Measurements from ENCODE around the gene ZXDC.
A peak's percentile ranks its signal among the peaks of the same experiment; 100 is the strongest.

The ZXDC gene

GRCh38 chr3:126479642-126480041 lies 4.0 kb upstream of the ZXDC start:
- DNase-seq (ENCODE audit: low read depth): no peak
- H3K4me3 ChIP-seq (ENCODE audit: low read depth, low read length): no peak overlapping the region

DNA sequence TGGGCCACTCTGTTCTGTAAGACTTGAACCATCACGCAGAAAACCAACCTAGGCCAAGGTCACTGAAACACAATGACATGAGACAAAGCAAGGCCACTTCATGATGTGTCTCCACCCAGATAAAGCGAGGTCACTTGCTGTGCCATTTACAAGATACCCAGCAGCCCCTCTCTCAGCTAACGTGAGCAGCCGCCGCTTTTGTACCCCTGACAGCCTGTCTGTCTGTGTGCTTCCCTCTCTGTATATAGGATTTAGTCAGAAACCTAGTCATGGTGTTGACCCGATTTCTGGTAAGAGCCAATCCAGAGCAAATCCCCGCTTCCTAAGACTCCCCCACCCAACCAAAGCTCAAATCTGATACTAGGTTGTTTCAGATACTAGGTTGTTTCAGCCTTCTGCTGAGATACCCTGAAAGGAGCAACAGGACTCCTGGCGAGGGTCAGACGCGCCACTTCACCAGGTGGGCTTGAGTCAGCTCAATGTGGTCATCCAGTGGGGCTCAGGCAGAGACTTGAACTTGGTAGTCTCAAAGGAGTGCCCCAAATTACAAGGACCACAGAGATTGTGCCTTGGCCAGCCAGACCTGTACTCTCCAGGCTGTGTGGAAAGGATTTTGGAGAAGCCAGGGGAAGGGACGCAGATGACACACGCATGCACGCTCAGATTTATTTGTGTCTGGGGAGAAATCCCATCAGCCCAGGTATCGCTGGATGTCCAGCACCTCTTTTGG lies 3.1 kb upstream of the ZXDC start:
- DNase-seq (ENCODE audit: low read depth): no peak
- no peak overlapping the region for H3K4me3 ChIP-seq (ENCODE audit: low read depth, low read length)

GRCh38 chr3:126477061-126477380 lies 1.3 kb upstream of the ZXDC start:
- H3K4me3 ChIP-seq (ENCODE audit: low read depth, low read length): no peak overlapping the region
- no peak for DNase-seq (ENCODE audit: low read depth)

DNA sequence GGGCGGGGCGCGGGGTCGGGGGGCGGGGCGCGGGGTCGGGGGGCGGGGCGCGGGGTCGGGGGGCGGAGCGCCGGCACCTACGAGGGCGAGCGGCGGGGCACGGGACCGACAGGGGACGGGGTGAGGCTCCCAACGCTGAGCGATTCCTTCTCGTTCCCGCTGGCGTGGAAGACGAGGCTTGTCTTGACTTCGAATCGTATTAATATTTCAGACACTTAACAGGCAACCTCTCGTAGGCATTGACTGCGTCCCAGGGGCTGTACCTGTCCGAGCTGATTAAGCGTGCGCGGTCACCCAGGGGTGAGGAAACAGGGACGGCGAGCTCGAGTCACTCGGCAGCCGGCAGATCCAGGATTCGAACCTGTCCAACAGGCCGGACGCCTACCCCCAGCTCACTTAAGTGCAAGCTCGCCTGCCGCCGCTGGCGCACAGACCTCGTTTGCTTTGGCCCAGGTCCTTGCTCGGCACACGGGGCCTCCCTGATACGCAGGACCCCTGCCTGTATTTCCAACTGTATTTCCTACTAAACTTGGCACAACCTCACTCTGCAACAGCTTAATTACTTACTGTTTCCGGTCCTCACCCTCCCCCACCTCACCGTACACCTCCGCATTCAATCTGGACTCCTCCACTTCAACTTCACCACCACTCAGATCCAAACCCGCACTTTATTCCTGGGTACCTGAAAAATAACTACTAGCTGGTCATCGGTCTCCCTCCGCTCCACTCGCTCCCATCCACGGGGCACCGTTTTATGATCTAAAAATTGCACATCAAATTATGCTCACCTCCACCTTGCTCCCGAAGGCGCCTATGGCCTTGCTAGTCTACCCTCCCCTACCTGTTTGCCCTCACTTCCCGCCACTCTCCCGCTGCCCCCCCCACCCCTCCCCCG lies 722 bp upstream of the ZXDC start:
- no peak for DNase-seq (ENCODE audit: low read depth)

DNA sequence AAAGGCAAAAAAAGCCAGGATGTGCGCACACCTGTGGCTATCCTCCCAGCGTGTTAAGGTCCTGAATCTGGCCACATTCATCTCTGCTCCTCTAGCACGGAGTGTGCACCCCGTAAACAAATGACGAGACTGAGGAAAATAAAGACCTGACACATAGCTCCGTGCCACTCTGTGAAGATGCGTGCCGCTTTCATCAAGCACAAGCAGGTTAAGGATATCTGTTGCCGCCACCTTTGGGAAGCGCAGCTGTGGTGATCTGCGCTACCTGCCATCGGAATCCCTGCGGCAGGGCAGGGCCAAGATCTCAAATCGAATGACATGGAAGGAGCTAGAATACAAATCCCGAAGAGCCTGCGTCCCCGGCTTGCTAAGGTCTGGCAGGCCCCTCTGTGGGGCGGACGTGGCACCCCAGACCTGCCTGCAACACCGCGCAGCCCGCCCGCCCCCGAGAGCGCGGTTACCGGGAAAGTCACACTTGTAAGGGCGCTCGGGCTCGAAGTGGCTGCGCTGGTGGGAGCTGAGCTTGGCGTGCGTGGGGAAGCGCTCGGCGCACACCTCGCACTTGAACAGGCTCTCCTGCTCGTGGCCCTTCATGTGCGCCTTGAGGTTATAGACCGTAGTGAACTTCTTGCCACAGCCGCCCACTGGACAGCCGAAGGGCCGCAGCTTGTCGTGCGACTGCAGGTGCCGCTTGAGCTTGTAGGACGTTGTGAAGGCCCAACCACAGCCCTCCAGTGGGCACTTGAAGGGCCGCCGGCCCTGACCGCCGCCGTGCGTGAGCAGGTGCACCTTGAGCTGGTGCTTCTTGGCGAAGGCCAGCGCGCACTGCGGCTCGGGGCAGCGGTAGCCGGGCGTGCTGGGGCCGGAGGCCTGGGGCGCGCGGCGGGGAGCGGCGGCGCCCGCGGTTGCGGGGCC lies 936 bp downstream of the ZXDC start:
- DNase-seq (ENCODE audit: low read depth): no peak

More for the DNA sequence above, 722 bp upstream of the ZXDC start:
- H3K4me3 ChIP-seq (ENCODE audit: low read depth, low read length): peak overlapping the region; percentile 70

GRCh38 chr3:126473292-126474168 lies 2.2 kb downstream of the ZXDC start:
- no peak for DNase-seq (ENCODE audit: low read depth)
- no peak overlapping the region for H3K4me3 ChIP-seq (ENCODE audit: low read depth, low read length)

More for the DNA sequence above, 936 bp downstream of the ZXDC start:
- peak overlapping the region; percentile 80 for H3K4me3 ChIP-seq (ENCODE audit: low read depth, low read length)

DNA sequence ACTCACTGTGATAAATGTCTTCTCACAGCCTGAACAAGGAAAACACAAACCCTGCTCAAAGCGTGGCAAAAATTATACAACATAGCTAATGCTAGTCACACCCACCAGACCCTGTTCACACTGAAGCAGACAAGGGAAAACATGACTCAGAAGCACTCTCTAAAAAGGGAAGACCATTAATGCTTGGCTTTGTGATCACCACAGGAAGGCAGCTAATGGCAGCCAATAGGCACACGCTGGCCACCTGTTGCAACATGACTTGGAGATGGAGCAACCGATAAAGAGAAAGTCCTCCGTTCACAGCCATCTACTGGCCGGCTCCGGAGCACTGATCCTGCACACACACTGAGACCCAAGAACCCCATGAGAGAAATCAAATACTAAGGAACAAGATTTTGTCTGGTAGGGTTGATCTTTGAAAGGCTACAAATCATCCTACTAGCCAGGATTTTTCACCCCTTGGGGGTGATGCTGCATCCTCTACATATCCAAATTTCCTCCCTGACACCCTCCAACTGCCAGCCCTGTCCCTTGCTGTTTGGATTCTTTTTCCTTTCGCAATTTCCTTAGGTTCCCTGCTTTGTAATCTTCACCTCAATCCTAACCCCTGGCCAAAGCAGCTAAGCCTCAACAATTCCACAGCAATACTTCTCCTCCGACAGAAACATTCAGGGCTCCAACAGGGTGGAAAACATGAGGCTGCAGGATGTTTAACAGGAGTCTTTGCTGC lies 3.2 kb downstream of the ZXDC start:
- DNase-seq (ENCODE audit: low read depth): peak; percentile 41
- H3K4me3 ChIP-seq (ENCODE audit: low read depth, low read length): no peak overlapping the region

GRCh38 chr3:126469479-126469878 lies 6.2 kb downstream of the ZXDC start:
- no peak overlapping the region for H3K4me3 ChIP-seq (ENCODE audit: low read depth, low read length)
- no peak for DNase-seq (ENCODE audit: low read depth)

- no peak for DNase-seq (ENCODE audit: low read depth)
- no peak overlapping the region for H3K4me3 ChIP-seq (ENCODE audit: low read depth, low read length)
Observed at GRCh38 chr3:126468028-126468891, 7.4 kb downstream of the ZXDC start.

DNA sequence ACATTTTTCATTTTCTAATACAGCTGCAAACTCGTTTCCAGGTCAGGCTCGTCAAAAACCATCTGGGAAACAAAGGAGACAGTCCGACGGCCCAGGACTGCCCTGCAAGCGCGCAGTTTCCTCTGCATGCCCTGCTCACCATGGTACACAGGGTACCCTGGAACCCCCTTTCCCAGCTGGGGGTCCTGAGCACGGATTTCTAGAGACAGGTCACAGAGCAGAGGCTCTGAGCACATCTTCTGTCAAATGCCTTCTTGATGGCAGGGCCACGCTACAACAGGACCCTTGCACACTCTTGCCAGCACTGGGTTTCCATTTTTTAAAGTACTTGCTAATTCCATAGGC lies 8.1 kb downstream of the ZXDC start:
- H3K4me3 ChIP-seq (ENCODE audit: low read depth, low read length): no peak overlapping the region
- DNase-seq (ENCODE audit: low read depth): no peak

- no peak overlapping the region for H3K4me3 ChIP-seq (ENCODE audit: low read depth, low read length)
- no peak for DNase-seq (ENCODE audit: low read depth)
Observed at GRCh38 chr3:126466886-126467610, 8.6 kb downstream of the ZXDC start.

DNA sequence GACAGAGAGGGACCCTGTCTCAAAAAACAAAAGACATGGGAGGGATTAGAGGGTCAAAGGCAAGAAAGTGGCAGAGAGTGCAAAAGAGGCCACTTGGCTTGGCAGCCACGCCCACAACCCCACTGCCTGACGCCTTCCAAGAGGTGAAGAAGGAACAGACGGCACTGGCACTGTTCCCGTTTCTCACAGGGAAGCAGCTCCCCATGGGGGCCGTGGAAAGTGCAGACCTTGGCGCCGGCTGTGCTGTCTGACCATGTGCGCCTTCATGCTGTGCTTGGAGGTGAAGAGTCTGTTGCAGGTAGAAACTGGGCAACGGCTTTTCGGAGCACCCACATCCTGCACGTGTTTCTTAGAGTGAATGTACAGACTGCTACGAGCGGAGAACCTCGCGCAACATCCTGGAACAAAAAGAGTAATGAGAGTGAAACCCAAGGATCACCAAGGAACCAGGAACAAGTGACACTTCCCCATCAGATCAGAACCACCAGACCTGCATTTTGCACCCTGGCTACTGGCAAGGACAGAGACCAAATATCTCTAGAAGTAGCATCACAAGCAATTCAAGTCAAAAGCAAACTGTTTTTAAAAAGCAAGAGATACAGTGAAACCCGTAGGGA lies 9.7 kb downstream of the ZXDC start:
- no peak overlapping the region for H3K4me3 ChIP-seq (ENCODE audit: low read depth, low read length)
- DNase-seq (ENCODE audit: low read depth): no peak

DNA sequence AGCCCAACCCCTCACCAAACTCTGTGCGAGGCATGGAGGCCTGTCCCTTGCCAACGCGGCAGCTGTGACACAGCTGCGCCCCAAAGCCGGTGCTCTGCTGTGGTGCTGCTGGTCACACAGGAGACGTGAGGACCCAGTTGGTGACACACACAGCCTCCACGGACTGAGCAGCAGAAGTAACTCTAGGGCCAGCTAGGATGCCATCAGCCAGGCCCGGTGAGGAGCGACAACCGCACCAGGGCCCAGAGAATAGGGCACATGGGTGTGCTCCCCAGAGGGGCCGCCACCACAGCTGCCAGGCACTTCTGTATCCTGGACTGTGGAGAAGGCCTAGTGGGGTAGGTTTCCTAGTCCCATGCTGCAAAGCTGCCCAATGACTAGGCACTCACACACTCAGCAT lies 10.7 kb downstream of the ZXDC start:
- H3K4me3 ChIP-seq (ENCODE audit: low read depth, low read length): no peak overlapping the region
- DNase-seq (ENCODE audit: low read depth): no peak

GRCh38 chr3:126464494-126464893 lies 11.2 kb downstream of the ZXDC start:
- no peak overlapping the region for H3K4me3 ChIP-seq (ENCODE audit: low read depth, low read length)
- no peak for DNase-seq (ENCODE audit: low read depth)

DNA sequence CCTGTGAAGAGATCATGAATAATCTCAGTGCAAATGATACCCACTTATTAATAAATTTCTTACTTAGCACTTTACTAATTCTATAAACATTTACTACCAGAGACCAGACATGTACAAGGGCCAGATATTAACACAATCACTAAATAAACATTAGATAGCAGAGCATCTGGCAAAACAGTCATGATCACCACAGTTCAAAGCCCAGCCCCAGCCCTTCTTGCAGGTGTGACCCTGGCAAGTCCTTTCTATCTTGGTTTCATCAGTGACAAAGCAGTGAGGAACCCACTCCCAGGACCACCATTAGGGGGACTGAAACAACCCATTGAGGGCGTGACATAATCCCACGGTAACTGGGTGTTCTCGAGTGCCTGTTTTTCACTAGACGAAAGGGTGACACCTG lies 11.6 kb downstream of the ZXDC start:
- no peak overlapping the region for H3K4me3 ChIP-seq (ENCODE audit: low read depth, low read length)
- no peak for DNase-seq (ENCODE audit: low read depth)

DNA sequence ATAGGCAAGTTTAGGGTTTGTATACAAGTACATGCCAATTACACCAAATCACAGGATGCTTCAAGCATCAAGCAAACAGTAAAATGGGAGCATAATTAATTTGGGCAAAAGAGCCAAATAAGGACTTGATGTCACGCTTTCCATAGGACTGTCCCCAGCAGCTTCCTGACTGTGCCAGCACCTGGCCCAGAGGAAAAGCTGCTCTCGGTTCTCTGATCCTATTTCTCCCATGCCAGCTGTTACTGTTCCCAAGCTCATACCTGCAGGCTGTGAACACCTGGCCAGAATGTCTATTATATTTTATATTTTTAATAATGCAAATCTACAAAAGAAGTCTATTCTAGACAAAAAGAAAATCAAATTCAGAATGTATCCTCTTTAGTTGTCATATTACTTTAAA lies 12.2 kb downstream of the ZXDC start:
- no peak for DNase-seq (ENCODE audit: low read depth)
- H3K4me3 ChIP-seq (ENCODE audit: low read depth, low read length): no peak overlapping the region
